ENCODE results near the gene TRAPPC8.

TRAPPC8 gene

GRCh38 chr18:31791817-31792579, 150.9 kb downstream of the TRAPPC8 start:
- peak in 1 of 2 donors; percentile 1 for DNase-seq

DNA sequence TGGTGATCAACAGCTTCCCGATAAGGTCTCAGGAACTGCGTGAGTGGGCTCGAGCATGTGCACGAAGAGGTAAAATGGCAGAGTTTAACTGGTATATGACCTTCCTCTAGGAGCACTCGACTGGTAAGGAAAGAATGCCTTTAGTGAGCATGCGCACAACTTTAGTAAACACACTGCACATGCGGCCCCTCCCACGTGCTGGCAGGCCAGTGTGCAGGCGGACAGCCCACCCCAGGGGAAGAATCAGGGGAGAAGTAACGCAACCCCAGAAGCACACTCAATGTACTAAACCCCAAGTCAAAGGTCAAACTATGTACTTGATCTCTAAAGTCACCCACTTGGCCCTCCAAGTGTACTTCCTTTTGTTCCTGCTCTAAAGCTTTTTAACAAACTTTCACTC, 153.5 kb downstream of the TRAPPC8 start:
- DNase-seq, result no peak

GRCh38 chr18:31783059-31783458, 159.9 kb downstream of the TRAPPC8 start:
- DNase-seq, result no peak
